ENCODE measurements around the gene CEP152. TPM values are rescaled to one million over a fixed set of nuclear protein-coding genes. Genes with fewer than 3 reads are reported as not detected.

Gene CEP152
- total and polyA plus RNA-seq, 9 of the 15 experiments (the other 6 are each of a cell fraction or from before 2014, with no cell fraction given), result 9.9 to 43.0 (median 23.6) TPM

- peak; percentile 75 for TF ChIP-seq CBFA2T3 (IDR thresholded peaks at IDR 0.05)
- peak; percentile 30; the same call in 1 of the 2 replicates for TF ChIP-seq RFX1 (IDR thresholded peaks at IDR 0.05)
- TF ChIP-seq JUND (IDR thresholded peaks at IDR 0.05; ENCODE audit: borderline replicate concordance, low read depth, low read length), result peak; percentile 41; the same call in 1 of the 2 replicates
- TF ChIP-seq JUND (tag; IDR thresholded peaks at IDR 0.05; ENCODE audit: borderline replicate concordance, low read depth, low read length), result no peak
- TF ChIP-seq MTA2 (IDR thresholded peaks at IDR 0.05; ENCODE audit: low read depth), result peak; percentile 59; the same call in 1 of the 2 replicates
- TF ChIP-seq NELFE (IDR thresholded peaks at IDR 0.05; ENCODE audit: insufficient read depth, insufficient read length), result no peak
- peak; percentile 91 for TF ChIP-seq STAT5A (IDR thresholded peaks at IDR 0.05; ENCODE audit: borderline replicate concordance, low read length)
- no peak for TF ChIP-seq USF2 (CRISPR knock-in tag; IDR thresholded peaks at IDR 0.05)
- TF ChIP-seq ZNF444 (CRISPR knock-in tag; IDR thresholded peaks at IDR 0.05), result no peak
- TF ChIP-seq MAZ (CRISPR knock-in tag; conservative IDR thresholded peaks at IDR 0.05 in 1 of 2, IDR thresholded peaks at IDR 0.05 in 1 of 2), result 0 out of 4 replicates have a peak, but pooled peaks of 1 of the 2 experiments have one; percentile 2
- no peak for TF ChIP-seq SETDB1 (IDR thresholded peaks at IDR 0.05; ENCODE audit: low read length)
- TF ChIP-seq THAP12 (CRISPR knock-in tag; IDR thresholded peaks at IDR 0.05), result no peak
- peak; percentile 31; the same call in 1 of the 2 replicates for TF ChIP-seq HES1 (IDR thresholded peaks at IDR 0.05; ENCODE audit: low read depth)
- TF ChIP-seq CBFA2T2 (conservative IDR thresholded peaks at IDR 0.05), result peak; percentile 52
- TF ChIP-seq DPF2 (IDR thresholded peaks at IDR 0.05), result peak; percentile 56; the same call in 1 of the 2 replicates
- TF ChIP-seq TRIM24 (IDR thresholded peaks at IDR 0.05), result peak in 1 of 2 experiments; percentile 48; a peak in 1 of 4 replicates
- no peak for TF ChIP-seq POLR2AphosphoS5 (IDR thresholded peaks at IDR 0.05; ENCODE audit: control insufficient read depth, insufficient read depth, low read depth, low read length)
- TF ChIP-seq BHLHE40 (IDR thresholded peaks at IDR 0.05; ENCODE audit: low read length), result no peak
- peak; percentile 88 for TF ChIP-seq NCOR1 (IDR thresholded peaks at IDR 0.05)
- TF ChIP-seq TAL1 (IDR thresholded peaks at IDR 0.05), result peak; percentile 79
- no peak for TF ChIP-seq NCOA6 (IDR thresholded peaks at IDR 0.05)
- no peak for TF ChIP-seq RBM17 (IDR thresholded peaks at IDR 0.05; ENCODE audit: borderline replicate concordance, low read depth, low read length)
- TF ChIP-seq ARID1B (IDR thresholded peaks at IDR 0.05), result peak; percentile 90
- TF ChIP-seq SMAD4 (CRISPR knock-in tag; conservative IDR thresholded peaks at IDR 0.05), result peak; percentile 98
- no peak for TF ChIP-seq ZNF134 (CRISPR knock-in tag; conservative IDR thresholded peaks at IDR 0.05)
- no peak for TF ChIP-seq NFRKB (IDR thresholded peaks at IDR 0.05; ENCODE audit: low read depth)
- TF ChIP-seq CREB3 (tag; conservative IDR thresholded peaks at IDR 0.05; ENCODE audit: low read depth), result no peak
Measured at GRCh38 chr15:48695827-48696573, 114.9 kb downstream of the CEP152 start (continued).
